ENCODE measurements around the gene RFC4. TPM values are rescaled to one million over a fixed set of nuclear protein-coding genes. Genes with fewer than 3 reads are reported as not detected.

RFC4 gene
- polyA plus RNA-seq, 2 donors: 17.8 to 18.8 TPM

DNA sequence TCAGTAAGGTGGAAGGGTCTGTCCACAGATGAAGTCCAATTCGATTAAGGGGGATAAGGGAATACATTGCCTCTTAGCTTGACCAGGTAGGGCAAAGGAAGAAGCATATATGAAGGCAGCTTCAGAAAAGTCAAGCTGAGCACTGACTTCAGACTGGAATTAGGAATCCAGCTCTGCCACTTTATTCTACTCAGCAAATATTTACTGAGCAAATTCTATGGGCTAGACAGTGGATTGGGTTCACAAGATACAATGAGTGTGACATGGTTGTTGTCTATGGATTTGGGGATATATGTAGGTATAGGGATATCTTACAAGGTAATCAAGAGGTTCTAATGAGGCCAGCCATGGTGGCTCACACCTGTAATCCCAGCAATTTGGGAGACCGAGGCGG lies 36.8 kb upstream of the RFC4 start:
- Histone ChIP-seq H3K27me3 (ENCODE audit: control insufficient read depth in 1 of 2, insufficient read depth in 2 of 2, low read length in 2 of 2) (peaks cover 0 to 3% of the 10 kb centered on the region in 2 donors), H3K4me1 (ENCODE audit: control insufficient read depth in 2 of 2, insufficient read depth in 2 of 2, low read length in 1 of 2) (no peaks in the 10 kb centered on the region)
- 82 to 93% methylated on average over 3 of the region's 3 CpGs for WGBS, 2 donors

DNA sequence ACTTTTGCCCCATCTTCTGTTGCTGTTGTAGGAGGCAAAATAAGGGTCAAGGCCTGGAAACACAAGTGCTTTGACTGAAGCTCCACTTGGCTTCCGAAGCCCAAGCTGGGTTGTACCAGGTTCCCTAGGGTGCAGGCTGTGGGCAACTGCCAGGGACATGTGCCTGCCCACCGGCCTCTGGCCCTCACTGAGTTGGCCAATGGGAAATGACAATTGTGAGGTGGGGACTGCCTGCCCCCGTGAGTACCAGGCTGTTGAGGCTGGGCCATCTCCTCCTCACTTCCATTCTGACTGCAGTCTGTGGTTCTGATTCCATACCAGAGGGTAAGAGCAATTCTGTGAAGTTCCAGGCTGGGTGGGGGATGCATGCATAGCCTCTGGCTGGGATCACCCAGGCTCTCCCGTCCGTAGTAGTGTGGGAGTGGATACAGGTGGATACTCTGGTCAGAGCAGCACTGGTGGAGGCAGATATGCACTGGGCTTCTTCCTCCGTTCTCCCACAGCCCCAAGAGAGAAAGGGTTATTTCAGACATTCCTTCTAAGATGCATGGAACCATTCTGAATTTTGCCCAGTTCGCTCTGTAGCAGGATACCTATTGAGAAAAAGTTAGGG lies 36.2 kb upstream of the RFC4 start, which contains the start of gene ADIPOQ:
TSS of gene ADIPOQ (plus strand) at position 285 of the 613 bp plus-strand sequence. CDS start 10,349 bp downstream, outside the sequence.
- no peaks in the 10 kb centered on the region for H3K9me3 ChIP-seq (ENCODE audit: control insufficient read depth in 2 of 2, insufficient read depth in 1 of 2, low read depth in 1 of 2, low read length in 1 of 2)
- peaks cover 0 to 3% of the 10 kb centered on the region in 2 donors for H3K27me3 ChIP-seq (ENCODE audit: control insufficient read depth in 1 of 2, insufficient read depth in 2 of 2, low read length in 2 of 2)
- no peak within 1 kb of the TSS for H3K27ac ChIP-seq (ENCODE audit: low read depth in 2 of 2, low read length in 1 of 2)
- no peaks in the 10 kb centered on the region for H3K4me1 ChIP-seq (ENCODE audit: control insufficient read depth in 2 of 2, insufficient read depth in 2 of 2, low read length in 1 of 2)
- no peak within 1 kb of the TSS for H3K4me3 ChIP-seq (ENCODE audit: low read depth in 1 of 2, low read length in 2 of 2)
- no peaks in the 10 kb centered on the region for H3K36me3 ChIP-seq (ENCODE audit: control insufficient read depth in 2 of 2, insufficient read depth in 2 of 2, low read length in 1 of 2)
- WGBS, 2 donors: 83 to 86% methylated on average over 7 of the region's 7 CpGs

More for the DNA sequence above, 36.8 kb upstream of the RFC4 start:
- Histone ChIP-seq H3K4me3 (ENCODE audit: low read depth in 1 of 2, low read length in 2 of 2) (no peak overlapping the region), H3K9me3 (ENCODE audit: control insufficient read depth in 2 of 2, insufficient read depth in 1 of 2, low read depth in 1 of 2, low read length in 1 of 2) (no peaks in the 10 kb centered on the region), H3K27ac (ENCODE audit: low read depth in 2 of 2, low read length in 1 of 2) (no peak overlapping the region), H3K36me3 (ENCODE audit: control insufficient read depth in 2 of 2, insufficient read depth in 2 of 2, low read length in 1 of 2) (no peaks in the 10 kb centered on the region)

- Histone ChIP-seq H3K27me3 (ENCODE audit: control insufficient read depth in 1 of 2, insufficient read depth in 2 of 2, low read length in 2 of 2) (peaks cover 0 to 3% of the 10 kb centered on the region in 2 donors), H3K4me3 (ENCODE audit: low read depth in 1 of 2, low read length in 2 of 2) (no peak overlapping the region), H3K4me1 (ENCODE audit: control insufficient read depth in 2 of 2, insufficient read depth in 2 of 2, low read length in 1 of 2) (no peaks in the 10 kb centered on the region), H3K9me3 (ENCODE audit: control insufficient read depth in 2 of 2, insufficient read depth in 1 of 2, low read depth in 1 of 2, low read length in 1 of 2) (no peaks in the 10 kb centered on the region), H3K36me3 (ENCODE audit: control insufficient read depth in 2 of 2, insufficient read depth in 2 of 2, low read length in 1 of 2) (no peaks in the 10 kb centered on the region), H3K27ac (ENCODE audit: low read depth in 2 of 2, low read length in 1 of 2) (no peak overlapping the region)
- WGBS, 2 donors: 46 to 49% methylated on average over 4 of the region's 4 CpGs
These were observed 35.3 kb upstream of the RFC4 start for GRCh38 chr3:186841620-186842019.

DNA sequence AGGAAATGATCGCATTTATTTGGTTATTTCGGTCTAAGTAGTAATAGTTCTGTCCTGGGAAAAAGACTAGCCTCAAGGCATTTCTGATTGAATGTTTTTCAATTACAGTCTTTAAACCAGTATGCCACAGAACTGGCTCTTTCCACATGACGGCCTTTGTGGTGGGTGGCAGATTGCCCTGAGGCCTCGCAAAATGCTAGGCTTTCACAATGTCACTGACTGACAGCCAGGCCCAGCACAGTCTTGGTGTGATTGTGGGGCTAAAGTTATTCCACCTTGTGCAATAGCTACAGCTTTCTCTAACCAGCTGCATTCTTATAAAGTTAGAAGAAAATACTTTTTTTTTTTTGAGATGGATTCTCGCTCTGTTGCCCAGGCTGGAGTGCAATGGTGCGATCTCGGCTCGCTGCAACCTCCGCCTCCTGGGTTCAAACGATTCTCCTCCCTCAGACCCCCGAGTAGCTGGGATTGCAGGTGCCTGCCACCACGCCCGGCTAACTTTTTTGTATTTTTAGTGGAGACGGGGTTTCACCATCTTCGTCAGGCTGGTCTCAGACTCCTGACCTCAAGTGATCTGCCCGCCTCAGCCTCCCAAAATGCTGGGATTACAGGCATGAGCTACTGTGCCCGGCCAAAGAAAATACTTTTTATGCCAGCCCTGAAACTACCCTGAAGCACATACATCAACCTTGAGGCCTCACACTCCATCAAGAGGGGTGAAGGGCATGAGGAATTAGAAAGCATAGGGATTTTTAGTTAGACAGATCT lies 33.8 kb upstream of the RFC4 start:
- no peaks in the 10 kb centered on the region for H3K9me3 ChIP-seq (ENCODE audit: control insufficient read depth in 2 of 2, insufficient read depth in 1 of 2, low read depth in 1 of 2, low read length in 1 of 2)
- H3K27ac ChIP-seq (ENCODE audit: low read depth in 2 of 2, low read length in 1 of 2): no peak overlapping the region
- WGBS, 2 donors: 85 to 88% methylated on average over 17 of the region's 17 CpGs
- no peaks in the 10 kb centered on the region for H3K4me1 ChIP-seq (ENCODE audit: control insufficient read depth in 2 of 2, insufficient read depth in 2 of 2, low read length in 1 of 2)
- H3K4me3 ChIP-seq (ENCODE audit: low read depth in 1 of 2, low read length in 2 of 2): no peak overlapping the region
- no peaks in the 10 kb centered on the region for H3K27me3 ChIP-seq (ENCODE audit: control insufficient read depth in 1 of 2, insufficient read depth in 2 of 2, low read length in 2 of 2)
- H3K36me3 ChIP-seq (ENCODE audit: control insufficient read depth in 2 of 2, insufficient read depth in 2 of 2, low read length in 1 of 2): no peaks in the 10 kb centered on the region

DNA sequence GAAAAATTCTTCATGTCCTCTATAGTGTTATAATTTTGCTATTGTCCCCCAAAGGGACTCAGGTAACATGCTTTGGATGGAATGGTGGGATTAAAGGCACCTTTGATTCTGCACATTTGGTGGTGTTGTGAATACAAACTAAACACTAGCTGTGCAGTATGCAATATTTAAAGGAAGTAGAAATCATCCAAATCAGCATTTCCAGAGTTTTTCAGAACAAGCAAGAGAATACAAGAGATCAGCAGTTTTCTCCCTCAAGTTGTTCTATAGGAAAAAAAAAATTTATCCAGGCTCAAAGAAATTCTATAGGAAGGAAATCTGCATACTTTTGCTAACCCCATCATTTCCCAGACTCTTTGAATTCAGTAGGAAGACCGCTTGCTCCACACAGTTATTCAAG lies 26.0 kb upstream of the RFC4 start:
- no peaks in the 10 kb centered on the region for H3K4me1 ChIP-seq (ENCODE audit: control insufficient read depth in 2 of 2, insufficient read depth in 2 of 2, low read length in 1 of 2)
- H3K36me3 ChIP-seq (ENCODE audit: control insufficient read depth in 2 of 2, insufficient read depth in 2 of 2, low read length in 1 of 2): no peaks in the 10 kb centered on the region
- peaks cover 0 to 8% of the 10 kb centered on the region in 2 donors for H3K27me3 ChIP-seq (ENCODE audit: control insufficient read depth in 1 of 2, insufficient read depth in 2 of 2, low read length in 2 of 2)
- H3K9me3 ChIP-seq (ENCODE audit: control insufficient read depth in 2 of 2, insufficient read depth in 1 of 2, low read depth in 1 of 2, low read length in 1 of 2): no peaks in the 10 kb centered on the region
- no peak overlapping the region for H3K27ac ChIP-seq (ENCODE audit: low read depth in 2 of 2, low read length in 1 of 2)
- no peak overlapping the region for H3K4me3 ChIP-seq (ENCODE audit: low read depth in 1 of 2, low read length in 2 of 2)
- 90 to 94% methylated on average over 1 of the region's 1 CpG for WGBS, 2 donors

GRCh38 chr3:186831798-186832197 lies 25.5 kb upstream of the RFC4 start:
- no peaks in the 10 kb centered on the region for H3K4me1 ChIP-seq (ENCODE audit: control insufficient read depth in 2 of 2, insufficient read depth in 2 of 2, low read length in 1 of 2)
- H3K4me3 ChIP-seq (ENCODE audit: low read depth in 1 of 2, low read length in 2 of 2): no peak overlapping the region
- H3K27ac ChIP-seq (ENCODE audit: low read depth in 2 of 2, low read length in 1 of 2): no peak overlapping the region
- WGBS, 2 donors: 61 to 83% methylated on average over 4 of the region's 4 CpGs
- H3K36me3 ChIP-seq (ENCODE audit: control insufficient read depth in 2 of 2, insufficient read depth in 2 of 2, low read length in 1 of 2): no peaks in the 10 kb centered on the region
- no peaks in the 10 kb centered on the region for H3K9me3 ChIP-seq (ENCODE audit: control insufficient read depth in 2 of 2, insufficient read depth in 1 of 2, low read depth in 1 of 2, low read length in 1 of 2)
- H3K27me3 ChIP-seq (ENCODE audit: control insufficient read depth in 1 of 2, insufficient read depth in 2 of 2, low read length in 2 of 2): peaks cover 0 to 8% of the 10 kb centered on the region in 2 donors

DNA sequence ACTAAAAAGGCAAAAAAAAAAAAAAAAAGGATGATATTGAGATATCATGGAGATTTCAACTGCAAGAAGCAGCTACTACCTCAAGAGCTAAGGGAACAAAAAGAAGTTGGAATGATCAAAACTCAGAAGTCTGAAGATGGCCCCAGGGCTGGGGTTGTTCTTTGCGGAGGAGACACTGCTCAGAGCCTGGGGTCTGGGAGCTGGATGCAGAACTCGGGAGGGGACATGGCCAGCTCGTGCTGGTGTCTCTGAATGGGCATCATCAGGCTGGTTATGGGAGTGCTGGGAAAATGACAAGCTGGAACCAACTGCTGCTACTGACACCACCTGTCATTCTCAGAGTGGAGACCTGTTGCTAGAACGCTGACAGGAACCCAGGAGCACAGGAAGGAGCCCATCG lies 22.1 kb upstream of the RFC4 start:
- H3K27me3 ChIP-seq (ENCODE audit: control insufficient read depth in 1 of 2, insufficient read depth in 2 of 2, low read length in 2 of 2): peaks cover 8% of the 10 kb centered on the region in 2 donors
- 28 to 33% methylated on average over 4 to 5 of the region's 5 CpGs for WGBS, 2 donors
- H3K27ac ChIP-seq (ENCODE audit: low read depth in 2 of 2, low read length in 1 of 2): no peak overlapping the region
- H3K4me1 ChIP-seq (ENCODE audit: control insufficient read depth in 2 of 2, insufficient read depth in 2 of 2, low read length in 1 of 2): peaks cover 0 to 3% of the 10 kb centered on the region in 2 donors
- H3K36me3 ChIP-seq (ENCODE audit: control insufficient read depth in 2 of 2, insufficient read depth in 2 of 2, low read length in 1 of 2): no peaks in the 10 kb centered on the region
- H3K4me3 ChIP-seq (ENCODE audit: low read depth in 1 of 2, low read length in 2 of 2): no peak overlapping the region
- H3K9me3 ChIP-seq (ENCODE audit: control insufficient read depth in 2 of 2, insufficient read depth in 1 of 2, low read depth in 1 of 2, low read length in 1 of 2): no peaks in the 10 kb centered on the region

DNA sequence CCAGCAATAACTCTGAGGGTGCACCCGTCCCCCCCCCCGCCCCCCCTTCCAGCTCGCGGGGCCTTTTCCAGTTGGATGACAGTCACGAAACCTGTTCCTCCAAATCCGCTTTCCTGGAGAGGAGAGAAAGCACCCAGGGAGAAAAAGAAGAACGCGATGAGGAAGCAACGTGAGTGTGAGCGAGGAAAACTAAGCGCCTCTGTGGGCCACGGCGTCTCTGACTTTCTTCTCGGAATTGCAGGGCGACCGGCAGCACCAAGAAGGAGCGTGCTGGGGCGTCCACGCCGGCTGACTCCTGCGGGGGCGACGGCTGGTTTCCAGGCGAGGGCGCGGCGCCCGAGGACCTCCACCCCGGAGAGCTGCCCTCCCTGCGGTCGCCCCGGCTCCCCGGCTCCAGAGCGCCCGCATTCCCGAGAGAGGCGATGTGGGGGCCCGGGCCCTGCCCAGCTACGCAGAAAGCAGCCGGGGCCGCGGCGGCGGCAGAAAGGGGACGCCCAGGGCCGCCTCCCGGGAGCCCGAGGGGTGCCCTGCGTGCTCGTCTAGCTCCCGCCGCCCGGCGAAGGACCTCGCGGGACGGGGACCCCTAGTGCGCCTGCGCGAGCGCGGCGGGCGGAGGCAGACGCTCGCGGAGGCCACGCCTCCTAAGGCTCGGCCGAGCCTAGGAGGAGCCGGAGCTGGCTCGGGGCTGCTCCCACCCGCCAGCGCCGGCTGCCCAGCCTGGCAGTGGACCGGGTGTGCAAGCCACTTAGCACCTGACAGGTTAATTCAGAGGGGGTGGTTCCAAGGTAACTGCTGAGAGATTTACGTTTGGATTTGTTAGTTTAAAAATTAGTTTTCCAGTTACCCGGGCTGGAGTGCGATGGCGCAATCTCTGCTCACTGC lies 20.9 kb upstream of the RFC4 start:
- H3K27ac ChIP-seq (ENCODE audit: low read depth in 2 of 2, low read length in 1 of 2): no peak overlapping the region
- H3K27me3 ChIP-seq (ENCODE audit: control insufficient read depth in 1 of 2, insufficient read depth in 2 of 2, low read length in 2 of 2): peaks cover 8% of the 10 kb centered on the region in 2 donors

DNA sequence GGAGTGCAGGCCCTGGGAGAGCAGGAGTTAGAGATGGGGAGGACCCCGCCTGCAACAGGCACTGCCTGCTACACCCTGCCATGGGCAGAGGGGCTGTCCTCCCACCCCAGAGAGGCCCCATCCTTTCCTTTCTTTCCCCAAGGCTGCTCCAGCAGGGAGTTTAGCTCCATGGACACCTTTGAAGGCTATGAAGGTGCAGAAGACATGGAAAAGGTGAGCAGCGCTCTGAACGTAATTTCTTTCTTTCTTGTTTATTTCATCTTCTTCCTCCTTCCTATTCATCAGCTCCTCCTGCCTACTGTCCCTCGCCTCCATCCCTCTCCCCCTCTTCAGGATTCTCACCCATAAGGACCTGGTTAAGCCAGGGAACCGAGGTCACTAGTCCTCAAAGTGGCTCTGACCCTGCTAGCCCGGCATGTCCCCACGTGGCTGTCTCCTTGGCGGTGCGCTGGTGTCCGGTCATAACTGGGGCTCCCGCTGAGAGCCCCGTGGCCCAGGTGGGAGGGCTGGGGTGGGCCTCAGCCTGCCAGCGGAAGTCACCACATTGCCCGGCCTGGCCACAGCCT lies 20.2 kb upstream of the RFC4 start:
- H3K27ac ChIP-seq (ENCODE audit: low read depth in 2 of 2, low read length in 1 of 2): no peak overlapping the region
- WGBS, 2 donors: 17% methylated on average over 14 of the region's 14 CpGs
- H3K27me3 ChIP-seq (ENCODE audit: control insufficient read depth in 1 of 2, insufficient read depth in 2 of 2, low read length in 2 of 2): peaks cover 4 to 8% of the 10 kb centered on the region in 2 donors
- no peaks in the 10 kb centered on the region for H3K36me3 ChIP-seq (ENCODE audit: control insufficient read depth in 2 of 2, insufficient read depth in 2 of 2, low read length in 1 of 2)
- H3K4me1 ChIP-seq (ENCODE audit: control insufficient read depth in 2 of 2, insufficient read depth in 2 of 2, low read length in 1 of 2): peaks cover 0 to 3% of the 10 kb centered on the region in 2 donors
- H3K9me3 ChIP-seq (ENCODE audit: control insufficient read depth in 2 of 2, insufficient read depth in 1 of 2, low read depth in 1 of 2, low read length in 1 of 2): no peaks in the 10 kb centered on the region
- peak overlapping the region in 1 of 2 donors; percentile 69 for H3K4me3 ChIP-seq (ENCODE audit: low read depth in 1 of 2, low read length in 2 of 2)

More for the DNA sequence above, 20.9 kb upstream of the RFC4 start:
- peaks cover 0 to 3% of the 10 kb centered on the region in 2 donors for H3K4me1 ChIP-seq (ENCODE audit: control insufficient read depth in 2 of 2, insufficient read depth in 2 of 2, low read length in 1 of 2)
- no peaks in the 10 kb centered on the region for H3K36me3 ChIP-seq (ENCODE audit: control insufficient read depth in 2 of 2, insufficient read depth in 2 of 2, low read length in 1 of 2)
- H3K4me3 ChIP-seq (ENCODE audit: low read depth in 1 of 2, low read length in 2 of 2): peak overlapping the region; percentile 52 to 69
- 2% methylated on average over 78 to 80 of the region's 80 CpGs for WGBS, 2 donors
- H3K9me3 ChIP-seq (ENCODE audit: control insufficient read depth in 2 of 2, insufficient read depth in 1 of 2, low read depth in 1 of 2, low read length in 1 of 2): no peaks in the 10 kb centered on the region

All from esophagus (tissue), 2 donors.